Cortex of kidney (tissue), 1 donor: ENCODE measurements around the gene PXYLP1.

Experiments
- DNase-seq: peaks from one replicate; lab custom pipeline; 2025; lab: John Stamatoyannopoulos, UW

PXYLP1 gene

DNA sequence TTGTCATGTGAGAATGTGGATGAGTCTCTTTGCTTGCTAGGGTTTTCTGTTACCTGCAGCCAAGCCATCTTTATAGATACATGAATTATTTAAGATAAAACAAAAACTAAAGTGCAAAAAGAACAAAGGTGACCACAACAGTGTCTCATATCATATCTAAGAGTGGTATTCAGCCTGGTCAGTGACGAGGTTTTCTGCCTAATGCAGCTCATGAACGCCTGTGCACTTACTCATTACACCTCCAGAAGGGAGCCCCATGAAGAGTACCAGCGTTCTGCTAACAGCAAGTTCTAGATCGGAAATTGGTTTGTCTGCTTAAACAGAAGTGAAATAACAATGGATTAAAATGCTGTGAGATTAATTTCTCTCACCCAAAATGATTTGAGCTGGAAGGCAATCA, 19.2 kb downstream of the PXYLP1 start:
- no peak for DNase-seq

- no peak for DNase-seq
These were observed 21.7 kb downstream of the PXYLP1 start for GRCh38 chr3:141253326-141253725.

- no peak for DNase-seq
These were observed 22.2 kb downstream of the PXYLP1 start for GRCh38 chr3:141253811-141254210.

DNA sequence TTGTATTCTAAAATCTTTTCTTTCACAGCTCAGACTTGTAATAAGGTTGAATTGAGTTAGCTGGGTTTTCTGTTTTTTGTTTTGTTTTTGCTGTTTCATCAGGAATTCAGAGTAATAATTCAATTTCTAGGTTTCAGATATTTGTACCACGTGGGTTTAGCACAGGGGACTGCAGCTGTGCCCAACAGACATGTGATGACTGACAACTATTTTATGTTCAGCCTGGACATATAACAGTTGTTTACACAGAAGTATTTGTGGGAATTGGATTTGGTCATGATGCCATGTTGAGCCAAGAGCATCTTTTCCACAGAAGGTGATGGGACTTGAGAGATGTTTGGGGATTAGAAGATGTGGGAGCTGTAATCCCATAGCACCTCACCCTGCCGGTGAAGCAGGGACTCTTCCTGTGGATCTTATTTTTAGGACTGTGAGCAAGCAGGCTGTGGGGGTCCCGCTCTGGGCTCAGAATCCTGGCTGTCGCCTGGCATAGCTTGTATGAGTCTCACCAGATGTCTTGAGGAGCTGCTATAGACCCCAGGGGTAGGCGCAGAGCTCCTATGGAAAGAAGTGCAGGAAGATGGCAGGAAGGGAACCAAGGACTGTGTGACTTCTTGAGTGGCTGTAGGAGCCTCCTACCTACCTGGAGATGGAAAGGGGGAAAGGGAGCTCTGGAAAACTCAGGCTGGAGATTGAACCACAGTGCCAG, 23.7 kb downstream of the PXYLP1 start:
- DNase-seq, result no peak

- DNase-seq, result no peak
These were observed 24.2 kb downstream of the PXYLP1 start for GRCh38 chr3:141255846-141256261.

DNA sequence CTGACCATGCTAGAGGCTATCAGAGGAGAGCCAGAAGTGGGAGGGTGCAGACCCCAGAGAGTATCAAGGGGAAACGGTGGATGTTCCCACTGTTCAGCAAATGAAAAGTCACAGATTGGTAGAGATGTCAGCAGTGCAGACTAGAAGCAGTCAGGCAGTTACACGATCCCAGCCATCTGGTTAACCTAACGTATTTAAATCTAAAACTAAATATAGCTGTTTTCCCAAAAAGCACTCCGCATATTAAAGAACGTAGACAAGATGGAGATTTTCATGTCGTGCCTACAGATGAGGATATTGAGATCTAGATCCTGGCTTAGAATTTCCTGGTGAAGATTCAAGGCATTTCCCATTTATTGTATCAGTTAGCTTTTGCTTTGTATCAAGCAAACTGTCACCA, 25.2 kb downstream of the PXYLP1 start:
- no peak for DNase-seq

DNA sequence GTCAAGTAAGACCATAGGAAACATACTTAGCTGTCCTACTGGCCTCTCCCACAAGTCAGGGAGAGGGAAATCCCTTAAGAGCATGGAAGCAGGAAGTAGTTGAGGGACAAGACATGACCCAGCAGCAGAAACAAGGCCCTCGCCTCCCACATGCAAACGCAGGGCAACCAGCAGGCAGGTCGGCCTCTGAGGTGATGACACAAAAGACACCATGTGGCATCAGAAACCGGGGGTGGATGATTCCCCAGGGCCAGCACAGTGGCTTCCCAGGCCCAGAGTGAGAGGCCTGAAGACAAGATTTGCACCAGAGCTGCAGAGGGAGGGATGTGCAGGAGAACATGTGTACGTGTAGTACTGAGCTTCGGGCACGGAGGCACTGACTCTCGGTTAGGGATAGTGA, 26.3 kb downstream of the PXYLP1 start:
- no peak for DNase-seq

DNA sequence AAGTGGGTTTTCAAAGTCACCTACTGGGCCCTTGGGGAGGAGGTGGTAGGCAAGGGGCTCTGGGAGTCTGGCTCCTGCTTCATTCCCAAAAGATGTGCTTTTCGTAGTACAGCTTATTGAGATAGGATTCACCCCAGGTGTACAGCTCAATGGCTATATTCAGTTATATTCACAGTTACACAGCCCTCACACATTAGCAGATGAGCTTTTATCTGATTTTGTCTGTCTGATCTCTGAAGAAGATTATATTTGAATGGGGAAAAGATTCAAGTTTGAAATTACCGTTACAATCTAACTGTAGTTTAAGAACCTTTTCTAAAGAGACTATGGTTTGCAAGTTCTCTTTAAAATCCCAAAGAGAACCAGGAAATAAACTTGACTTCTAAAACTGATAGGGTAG, 27.3 kb downstream of the PXYLP1 start:
- no peak for DNase-seq

DNA sequence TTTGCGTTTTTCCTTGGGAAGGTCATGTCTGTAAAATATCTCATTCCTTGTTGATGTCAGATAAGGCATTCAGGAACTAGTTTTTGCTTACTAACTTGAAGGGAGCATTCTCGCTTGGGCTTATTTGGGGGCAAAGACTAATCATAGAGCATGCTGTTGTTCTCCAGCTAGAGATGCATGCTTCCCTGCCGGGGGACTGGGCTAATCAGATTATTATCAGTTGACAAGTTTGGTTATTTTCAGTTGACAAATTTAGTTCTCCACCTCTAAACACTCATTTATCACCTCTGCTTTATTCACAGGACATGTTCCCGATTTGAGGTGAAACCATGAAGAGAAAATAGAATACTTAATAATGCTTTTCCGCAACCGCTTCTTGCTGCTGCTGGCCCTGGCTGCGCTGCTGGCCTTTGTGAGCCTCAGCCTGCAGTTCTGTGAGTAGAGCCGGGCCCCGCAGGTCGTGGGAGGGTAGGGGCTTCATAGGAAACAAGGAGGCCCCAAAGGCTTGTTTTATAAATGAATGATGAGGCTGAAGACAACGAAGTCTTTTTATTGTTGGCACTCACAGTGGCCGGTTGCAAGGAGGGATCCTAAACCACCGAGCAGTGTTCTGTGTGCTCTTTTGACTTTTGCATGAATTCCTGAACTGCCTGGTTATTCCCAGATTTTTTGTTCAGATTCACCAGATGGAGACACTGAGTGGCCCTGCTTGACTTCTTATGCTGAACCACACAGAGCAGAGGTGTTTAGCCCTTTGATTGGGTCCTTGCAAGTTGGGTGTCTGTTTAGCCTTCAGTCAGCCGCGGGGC, 28.4 kb downstream of the PXYLP1 start:
- no peak for DNase-seq

- no peak for DNase-seq
These were observed 29.0 kb downstream of the PXYLP1 start for GRCh38 chr3:141260630-141260927.

DNA sequence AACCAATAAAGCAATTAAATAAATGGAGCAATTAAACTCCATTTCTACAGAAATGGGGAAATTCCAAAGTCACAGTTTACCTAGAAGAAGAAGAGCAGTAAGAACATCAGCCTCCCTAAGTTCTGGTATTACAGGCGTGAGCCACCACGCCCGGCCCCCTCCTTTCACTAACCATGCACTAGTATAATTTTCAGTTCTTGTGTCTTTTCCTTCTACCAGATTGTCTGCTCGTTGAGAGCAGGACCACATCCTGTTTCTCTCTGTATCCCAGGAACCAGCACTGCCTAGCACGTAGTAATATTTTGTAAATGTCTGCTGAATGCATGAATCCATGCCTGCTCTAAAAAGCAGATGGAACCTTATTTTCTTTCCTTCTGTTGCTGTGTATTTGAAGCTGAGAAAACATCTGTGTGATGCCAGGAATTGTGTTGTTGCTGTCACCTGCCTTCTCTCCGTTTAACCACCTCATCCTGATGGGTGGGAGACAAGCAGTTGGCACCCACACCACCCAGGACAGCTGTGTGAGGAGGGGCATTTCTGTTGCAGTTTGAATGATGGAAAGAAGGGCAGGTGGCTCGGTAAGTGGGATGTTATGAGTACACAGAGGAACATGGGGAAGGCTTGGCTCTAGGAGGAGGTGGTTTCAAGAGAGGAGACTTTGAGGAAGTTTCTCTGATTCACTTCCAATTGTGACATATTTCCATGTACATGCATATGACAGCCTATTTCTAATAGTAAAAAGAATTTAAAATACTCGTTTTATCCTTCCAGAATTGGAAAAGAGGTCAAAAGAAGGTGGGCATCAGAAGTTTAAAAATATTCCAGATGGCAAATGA, 30.1 kb downstream of the PXYLP1 start:
- DNase-seq, result no peak

DNA sequence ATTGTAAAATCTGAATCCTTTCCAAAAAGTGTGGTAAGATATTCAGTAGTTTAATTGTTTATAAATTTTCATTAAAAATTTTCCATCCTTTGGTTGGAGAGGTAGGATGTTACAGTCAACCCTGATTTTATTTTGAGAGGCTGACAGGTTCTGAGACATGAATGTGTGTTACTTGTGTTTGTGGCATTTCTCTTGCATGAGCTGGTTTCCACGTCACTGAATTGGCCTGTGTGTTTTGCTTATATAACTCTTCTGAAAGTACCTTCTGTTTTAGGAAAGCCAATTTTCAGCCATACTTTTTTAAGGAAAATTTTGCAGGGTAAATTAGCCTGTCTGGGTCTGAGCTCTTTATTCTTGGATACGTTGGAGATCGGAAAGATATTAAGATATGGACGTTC, 30.7 kb downstream of the PXYLP1 start:
- DNase-seq, result no peak

DNA sequence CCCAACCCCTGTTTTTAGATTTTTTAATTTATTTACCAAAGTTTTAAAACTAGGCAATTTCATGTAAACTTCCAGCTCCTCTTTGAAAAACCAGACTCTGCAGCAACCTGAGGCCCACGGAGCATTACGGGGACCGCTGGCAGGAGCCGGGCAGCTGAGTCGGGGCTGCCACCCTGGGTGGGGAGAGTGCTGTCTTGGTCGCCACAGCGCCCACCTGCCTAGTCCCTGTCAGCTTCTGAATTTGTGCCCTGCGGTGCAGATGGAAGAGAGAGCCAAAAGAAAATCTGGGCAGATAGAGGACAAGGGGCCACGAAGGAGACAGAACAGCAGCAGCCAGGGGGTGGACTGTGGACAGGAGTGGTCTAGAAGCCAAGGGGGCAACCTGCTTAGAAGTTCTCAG, 34.6 kb downstream of the PXYLP1 start:
- no peak for DNase-seq

DNA sequence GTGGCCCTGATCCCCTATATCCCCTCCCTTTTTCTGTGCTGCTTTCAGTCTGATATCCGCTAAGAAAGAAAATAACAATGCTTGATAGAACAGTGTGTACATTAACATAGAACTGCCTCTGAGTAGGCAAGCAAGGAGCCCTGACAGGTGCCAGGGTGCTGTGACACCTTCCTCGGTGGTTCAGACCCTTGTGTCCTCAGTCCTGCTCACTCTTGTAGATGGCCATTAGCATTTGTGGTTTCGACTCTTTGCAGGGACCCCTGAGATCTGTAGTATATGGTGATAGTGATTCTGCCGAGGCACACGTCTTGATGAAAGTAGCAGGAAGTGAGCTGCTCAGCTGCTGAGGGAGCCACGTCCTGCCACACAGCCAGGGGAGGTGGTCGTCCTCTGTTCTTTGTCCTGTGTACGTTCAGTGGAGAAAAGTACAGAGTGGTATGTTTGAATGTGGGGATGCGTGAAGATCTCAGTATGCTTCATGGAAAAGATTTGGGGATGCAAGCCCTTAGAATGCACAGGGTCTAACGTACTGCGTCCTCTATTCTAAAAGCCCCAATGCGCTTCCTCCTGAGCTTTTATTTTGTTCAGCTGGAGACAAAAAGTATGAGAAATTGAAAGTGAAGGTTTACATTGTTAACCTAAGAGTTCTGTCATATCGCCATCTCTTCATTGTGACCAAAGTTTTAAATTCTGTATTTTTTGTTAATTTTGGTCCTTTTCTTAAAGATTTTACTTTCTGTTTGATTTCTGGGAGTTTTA, 35.4 kb downstream of the PXYLP1 start:
- DNase-seq, result no peak

DNA sequence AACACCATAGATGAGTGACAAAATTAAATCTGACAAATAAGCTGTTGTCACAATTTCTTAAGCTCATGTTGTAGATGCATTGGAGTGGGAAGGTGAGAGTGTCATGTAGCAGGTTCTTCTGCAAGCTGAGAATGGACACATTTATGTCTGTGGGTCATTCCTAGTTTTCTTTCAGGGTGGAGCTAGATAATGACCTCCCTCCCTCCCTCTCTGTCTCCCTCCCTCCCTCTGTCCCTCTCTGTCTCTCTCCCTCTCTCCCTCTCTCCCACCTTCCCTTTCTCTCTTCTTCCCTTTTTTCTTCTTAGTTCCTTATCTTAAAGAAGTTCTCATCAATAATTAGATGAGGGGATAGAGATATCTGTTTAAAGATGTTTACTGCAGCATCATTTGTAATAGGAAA, 36.0 kb downstream of the PXYLP1 start:
- DNase-seq, result no peak

DNA sequence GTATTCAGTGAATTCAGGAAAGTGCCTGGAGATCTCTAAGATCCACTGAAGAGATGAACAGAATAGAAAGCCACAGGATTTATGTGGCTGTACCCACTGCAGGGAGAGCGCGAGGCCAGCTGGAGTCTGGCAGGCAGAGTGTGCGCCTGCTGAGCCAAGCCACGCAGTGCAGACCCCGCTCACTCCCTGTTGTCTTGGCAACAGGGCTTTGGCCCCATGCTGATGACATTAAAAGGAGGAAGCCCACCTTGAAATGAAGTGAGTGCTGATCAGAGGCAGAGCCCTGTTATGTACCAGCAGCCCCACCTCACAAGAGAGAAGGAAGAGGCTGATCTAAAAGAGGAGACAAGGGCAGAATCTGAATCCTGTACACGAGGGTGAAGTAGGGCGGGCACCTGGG, 36.7 kb downstream of the PXYLP1 start:
- DNase-seq, result no peak

DNA sequence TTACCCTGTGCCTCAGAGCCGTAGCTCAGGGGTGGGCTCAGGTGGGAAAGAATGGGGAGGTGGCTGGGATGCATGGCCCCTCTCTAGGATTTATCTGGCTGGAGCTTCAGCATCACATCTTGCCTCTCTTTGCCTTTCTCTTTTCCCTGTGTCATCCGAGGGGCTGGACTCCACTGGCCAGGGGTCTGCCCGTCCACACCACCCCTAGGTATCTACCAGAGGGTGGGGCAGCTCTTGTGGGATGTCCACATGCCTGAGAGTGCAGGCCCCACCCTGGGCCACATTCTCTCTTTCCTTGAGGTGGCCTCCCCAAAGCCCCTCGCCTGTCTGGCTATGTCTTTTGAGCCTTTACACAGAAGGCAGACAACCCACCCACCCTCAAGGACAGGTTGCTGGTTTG, 37.2 kb downstream of the PXYLP1 start:
- no peak for DNase-seq

DNA sequence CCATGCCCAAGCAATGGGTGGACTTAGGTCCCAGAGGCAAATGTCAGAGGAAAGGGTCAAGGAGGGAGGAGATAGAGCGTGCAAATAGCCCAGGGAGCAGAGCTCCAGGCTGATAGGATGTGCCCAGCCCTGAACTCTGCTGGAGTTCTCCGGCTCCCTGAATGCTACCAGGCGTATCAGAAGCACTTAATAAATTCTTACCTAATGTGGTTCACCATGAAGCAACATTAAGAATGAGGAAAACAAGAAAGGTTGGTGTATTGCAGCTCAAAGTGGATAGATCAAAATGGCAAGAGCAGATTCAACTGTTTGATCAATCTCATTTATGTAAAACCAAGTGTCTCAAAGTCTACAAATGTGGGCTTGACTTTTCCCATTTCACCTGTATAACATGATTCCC, 38.3 kb downstream of the PXYLP1 start:
- DNase-seq, result no peak

DNA sequence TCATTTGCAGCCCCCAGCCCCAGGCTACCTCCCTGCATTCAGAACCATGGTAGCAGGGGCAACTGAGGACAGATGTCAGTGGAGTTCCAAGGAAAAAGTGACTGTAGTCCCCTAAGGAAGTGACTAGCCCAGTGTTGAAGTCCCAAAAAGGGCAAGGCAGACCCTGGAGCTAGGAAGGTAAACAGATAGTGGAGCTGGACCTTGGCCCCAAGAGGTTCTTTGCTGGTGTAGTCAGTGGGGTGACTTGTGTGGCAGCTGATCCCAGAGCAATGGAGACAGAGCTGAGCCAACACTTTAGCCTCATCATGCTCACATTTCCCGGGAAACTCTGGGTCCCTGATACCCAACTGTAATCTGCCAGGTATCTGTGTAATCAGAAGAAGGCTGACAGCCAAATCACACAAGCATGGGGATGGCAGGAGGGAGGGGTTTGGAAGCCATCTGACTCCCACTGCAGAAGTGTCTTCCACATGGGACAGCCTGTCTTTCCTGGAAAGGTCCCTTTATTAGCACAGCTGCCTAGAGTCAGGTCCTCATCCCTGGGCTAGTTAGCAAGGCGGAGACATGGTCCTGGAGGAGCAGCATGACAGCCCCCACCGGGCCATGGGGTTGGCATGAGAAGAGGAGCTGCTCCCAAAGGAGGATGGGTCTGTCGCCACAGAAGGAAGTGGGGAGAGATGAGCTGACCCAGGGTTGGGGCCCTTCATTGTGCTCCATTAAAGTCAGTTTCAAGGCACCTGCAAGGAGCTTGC, 39.8 kb downstream of the PXYLP1 start:
- DNase-seq, result no peak

- no peak for DNase-seq
These were observed 41.5 kb downstream of the PXYLP1 start for GRCh38 chr3:141272906-141273662.
